Mesenteric fat pad (tissue), 1 donor: ENCODE results near the gene RNF4. TPM values are rescaled to one million over a fixed set of nuclear protein-coding genes. Genes with fewer than 3 reads are reported as not detected.

Experiments
- DNase-seq: peaks from one replicate; pipeline ENCODE4 v3.0.0-alpha.2; 2020; ENCODE audit warnings: low spot score
- total RNA-seq: library from RNA; stranded (reverse); fragmentation: NEBNext Ultra II Directional; extraction: Animal tissue kit (Norgen Biotek cat#: 25700); gene quantifications from one replicate; pipeline ENCODE4 v1.2.1, GENCODE V29; 2021
- donor health status: DM: yes; HTN: yes; CAD: no.

Gene RNF4
- total RNA-seq, 1 donor from 2014 or later, result 48.6 TPM

DNA sequence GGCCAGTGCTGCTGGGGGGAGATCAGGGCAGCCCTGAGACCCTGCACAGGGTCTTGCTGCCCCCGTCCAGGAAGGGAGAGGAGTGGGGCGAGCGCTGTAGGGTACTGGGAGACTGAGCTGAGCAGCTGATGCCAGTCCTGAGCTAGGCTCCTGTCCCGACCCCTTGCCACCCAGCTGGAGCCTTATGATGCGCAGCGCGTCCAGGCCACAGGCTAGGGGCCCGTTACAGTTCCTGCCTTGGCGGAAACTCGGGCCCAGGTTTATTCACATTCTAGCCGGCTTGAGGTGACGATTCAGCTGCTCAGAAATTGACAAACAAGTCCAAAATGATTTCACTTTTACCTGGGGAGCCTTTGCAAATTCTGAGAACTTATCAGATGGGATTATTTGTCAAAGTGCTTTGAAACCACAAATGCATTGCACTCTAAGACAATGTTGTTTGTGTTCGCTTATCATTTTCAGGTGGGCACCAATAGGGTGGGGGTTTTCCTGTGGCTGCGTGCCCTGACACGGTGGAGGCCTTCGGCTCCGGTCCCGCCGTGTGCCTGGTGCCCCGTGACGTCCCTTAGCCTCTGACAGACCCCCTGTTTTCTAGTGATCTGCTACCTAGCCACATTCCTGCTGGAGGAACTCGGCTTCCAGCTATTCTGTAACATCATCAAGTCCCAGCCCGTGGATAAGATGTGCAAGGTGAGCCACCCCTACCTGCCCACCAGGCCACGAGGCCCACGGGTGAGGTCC lies 31.3 kb upstream of the RNF4 start:
- no peak for DNase-seq

DNA sequence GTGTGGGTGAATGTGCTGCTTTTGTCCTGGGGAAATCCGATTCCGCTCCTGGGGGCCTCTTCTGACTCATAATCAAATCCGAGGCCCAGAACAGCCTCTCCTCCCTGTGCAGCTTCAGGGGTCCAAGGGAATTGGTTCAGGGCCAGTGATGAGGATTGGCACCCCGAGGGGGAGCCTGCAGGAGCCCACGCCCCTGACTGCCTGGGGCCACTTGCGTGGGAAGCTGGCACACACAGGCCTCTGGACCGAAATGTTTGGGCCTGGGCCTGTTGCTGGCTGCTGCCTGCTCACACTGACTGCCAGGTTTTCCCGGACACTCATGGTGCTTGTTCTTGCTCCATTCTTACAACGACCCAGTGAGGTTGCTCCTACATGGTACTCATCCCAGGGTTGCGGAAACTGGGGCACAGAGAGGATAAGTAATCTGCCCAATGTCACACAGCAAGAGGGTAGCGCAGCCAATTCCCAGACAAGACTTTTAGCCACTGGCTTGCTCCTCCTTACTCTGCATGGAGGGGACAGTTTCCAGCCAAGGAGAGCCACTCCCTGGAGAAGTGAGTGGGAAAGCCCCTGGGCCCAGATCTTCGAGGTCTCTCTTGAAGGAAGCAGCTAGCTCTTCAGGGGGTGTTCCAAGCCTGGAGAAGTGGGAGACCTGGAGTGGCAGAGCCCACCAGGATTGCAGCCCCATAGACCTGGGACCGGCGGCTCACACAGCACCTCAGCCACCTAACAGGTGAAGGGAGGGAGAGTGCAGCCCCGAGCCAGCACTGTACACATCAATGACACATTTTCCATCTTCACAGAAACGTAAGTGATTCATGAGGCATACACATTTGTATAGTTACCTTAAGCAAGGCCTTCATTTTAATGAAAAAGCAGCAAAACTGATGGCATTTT lies 29.8 kb upstream of the RNF4 start:
- DNase-seq, result no peak

DNA sequence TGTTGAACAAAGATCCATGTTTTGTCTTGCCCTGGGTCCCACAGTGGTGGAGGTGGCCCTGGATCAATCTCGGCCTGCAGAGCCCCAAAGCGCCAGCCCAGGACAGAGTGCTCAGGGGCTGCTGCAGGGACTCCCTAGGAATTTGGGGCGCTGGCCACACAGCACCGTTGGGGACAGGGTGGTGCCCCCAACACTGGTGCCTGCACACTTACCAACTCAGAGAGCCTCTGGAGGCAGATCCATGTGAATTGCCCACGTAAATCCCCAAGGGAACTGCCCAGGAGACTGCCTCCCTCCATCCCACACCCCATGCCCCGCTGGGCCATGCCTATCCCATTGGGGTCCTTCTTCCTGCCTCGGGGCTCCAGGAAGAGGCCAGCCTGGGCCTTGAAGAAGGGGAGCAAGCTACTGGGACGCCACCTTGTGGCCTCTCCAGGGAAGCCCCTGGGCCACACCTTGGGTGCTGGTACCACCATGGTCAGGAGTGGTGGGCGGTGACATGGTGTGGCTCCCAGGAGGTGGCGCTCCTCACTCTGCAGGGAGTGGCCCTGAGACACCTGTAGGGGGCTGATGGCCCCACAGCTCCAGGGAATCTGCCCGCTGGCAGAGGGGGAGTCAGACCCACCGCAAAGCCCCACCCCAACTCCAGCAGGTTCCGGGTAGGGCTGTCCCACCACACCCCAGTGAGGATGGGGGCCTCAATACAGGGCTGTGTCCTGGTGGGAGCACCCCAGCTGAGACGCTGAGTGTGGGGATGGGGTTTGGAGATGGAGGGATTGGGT lies 27.3 kb upstream of the RNF4 start:
- DNase-seq, result no peak

DNA sequence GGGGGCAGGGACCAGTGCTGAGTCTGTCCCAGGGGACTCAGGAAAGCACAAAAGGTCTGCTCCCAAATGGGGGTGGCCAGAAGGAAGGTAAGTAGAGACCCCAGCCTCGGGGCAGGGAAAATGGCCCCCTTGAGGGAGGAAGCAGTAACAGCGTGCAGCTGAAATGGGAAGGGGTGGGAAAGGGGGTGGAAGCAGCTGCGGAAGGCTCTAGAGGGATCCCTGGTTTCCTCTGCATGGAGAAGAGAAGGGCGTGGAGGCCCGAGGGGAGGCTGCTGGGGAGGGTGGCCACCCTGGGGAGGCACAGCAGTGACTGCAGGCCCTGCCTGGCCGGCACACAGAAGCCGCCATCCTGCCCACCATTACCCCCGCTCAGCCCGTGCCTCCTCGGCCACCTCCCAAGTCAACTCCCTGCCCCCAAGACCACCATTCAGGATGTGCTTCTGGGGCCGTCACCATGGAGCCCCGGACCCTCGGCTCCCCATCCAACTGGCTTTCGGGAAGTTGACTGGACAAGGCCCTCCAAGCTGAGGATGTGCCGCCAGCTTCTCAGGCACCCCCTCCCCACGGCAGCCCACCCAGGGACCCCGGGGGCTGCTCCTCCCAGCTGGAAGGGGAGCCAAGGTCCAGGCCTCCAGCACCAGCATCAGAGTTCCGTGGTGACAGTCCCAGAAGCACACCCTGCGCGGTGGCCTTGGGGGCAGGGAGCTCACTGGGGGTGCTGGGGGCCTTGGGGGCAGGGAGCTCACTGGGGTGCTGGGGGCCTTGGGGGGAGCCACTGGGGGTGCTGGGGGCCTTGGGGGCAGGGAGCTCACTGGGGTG lies 26.5 kb upstream of the RNF4 start:
- DNase-seq, result no peak

DNA sequence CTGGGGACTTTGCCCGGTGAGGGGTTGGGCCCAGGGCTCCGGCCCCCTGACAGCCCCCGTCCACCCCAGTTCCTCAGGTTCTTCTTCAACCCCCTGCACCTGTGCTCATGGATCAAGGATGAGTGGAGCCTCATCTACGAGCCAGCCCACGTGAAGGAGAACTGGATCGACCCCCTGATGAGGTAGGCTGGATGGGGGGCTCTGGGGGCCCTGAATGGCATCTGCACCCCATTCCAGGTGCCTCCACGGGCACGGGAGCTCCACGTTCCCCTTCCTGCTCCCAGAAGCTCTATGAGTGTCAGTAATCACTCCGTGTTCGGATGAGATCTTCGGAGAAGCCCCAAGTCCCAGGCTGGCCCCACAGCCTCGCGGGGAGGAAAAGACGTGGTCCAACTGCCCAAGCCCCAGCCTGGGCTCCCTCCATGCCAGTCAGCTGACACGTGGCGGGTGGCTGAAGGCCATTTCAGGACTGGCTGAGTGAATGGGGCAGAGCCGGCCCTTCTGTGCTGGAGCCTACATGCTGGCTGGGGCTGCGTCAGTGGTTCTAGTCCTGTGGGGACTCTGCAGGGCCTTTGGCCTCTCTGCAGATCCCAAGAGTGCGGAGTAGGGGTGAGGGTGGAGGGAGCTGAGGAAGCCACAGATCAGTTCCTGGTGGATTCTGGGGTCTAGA lies 25.7 kb upstream of the RNF4 start:
- DNase-seq, result no peak

DNA sequence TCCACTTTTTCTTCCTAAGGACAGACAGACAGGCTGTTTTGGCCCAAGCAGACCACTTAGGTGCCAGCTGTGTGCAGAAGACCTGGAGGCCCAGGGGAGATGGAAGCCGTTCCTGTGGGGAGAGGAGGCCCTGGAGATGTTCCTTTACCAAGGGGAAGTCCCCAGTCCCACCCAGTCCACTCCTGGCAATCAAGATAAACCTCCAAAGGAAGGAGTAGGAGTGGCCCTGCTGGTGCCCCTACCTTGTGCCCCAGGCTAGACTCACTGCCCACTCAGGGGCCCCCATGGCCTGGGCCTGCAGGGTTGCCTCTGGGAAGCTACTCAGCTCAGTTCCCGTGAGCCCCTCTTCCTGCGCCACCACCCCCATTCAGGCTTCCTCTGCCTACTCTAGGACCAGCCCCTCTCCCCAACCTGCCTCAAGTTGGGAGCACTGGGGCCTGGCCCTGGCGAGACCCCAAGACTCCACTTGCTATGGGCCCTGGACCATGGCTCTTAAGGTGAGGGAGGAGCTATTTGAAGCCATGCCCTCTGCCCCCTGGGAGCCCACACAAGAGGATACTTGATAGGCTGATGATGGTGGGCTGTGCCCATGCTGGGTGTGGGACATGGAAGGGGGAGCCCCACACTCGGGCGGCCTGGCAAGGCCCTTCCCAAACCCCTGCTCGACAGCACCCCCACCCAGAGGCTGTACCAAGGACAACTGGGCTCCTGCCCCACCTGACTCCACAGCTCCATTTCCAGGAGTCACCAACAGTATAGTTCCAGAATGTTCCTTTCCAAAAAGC lies 24.8 kb upstream of the RNF4 start:
- no peak for DNase-seq

DNA sequence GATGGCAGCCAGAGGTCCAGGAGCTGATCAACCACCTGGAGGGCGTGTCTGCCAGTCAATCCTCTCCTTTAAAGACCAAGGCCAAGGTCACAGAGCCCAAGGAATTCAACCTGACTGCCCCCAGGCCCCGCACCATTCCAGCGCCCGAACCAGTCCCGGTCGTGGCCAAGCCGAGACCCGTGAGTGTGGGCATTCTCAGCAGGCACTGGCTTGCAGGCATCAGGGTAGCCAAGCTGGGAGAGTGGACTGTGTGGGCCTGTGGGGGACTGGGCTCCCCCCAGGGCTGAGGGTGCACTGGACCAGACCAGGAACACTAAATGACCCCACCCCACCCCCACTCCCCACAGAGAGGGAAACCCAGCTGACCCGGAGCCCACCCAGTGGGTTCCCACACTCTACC lies 23.8 kb upstream of the RNF4 start:
- no peak for DNase-seq

DNA sequence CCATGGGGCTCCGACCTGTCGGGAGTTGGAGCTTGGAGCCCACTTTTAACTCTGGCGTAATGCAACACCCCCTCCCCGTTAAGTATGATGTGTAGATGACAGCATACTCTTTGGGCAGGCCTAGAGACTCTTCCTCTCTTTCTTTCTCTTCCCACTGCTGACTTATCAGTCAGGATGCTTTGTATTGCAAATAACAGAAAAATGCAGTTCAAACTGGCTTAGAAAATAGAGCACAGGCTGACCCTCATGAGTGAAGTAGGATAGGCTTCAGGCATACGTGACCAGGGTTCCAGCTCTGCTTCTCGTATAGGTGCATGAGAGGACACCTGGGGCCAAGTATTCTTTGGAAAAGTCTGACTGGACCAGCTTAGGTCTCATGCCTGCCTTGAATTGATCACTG lies 23.3 kb upstream of the RNF4 start:
- no peak for DNase-seq

DNA sequence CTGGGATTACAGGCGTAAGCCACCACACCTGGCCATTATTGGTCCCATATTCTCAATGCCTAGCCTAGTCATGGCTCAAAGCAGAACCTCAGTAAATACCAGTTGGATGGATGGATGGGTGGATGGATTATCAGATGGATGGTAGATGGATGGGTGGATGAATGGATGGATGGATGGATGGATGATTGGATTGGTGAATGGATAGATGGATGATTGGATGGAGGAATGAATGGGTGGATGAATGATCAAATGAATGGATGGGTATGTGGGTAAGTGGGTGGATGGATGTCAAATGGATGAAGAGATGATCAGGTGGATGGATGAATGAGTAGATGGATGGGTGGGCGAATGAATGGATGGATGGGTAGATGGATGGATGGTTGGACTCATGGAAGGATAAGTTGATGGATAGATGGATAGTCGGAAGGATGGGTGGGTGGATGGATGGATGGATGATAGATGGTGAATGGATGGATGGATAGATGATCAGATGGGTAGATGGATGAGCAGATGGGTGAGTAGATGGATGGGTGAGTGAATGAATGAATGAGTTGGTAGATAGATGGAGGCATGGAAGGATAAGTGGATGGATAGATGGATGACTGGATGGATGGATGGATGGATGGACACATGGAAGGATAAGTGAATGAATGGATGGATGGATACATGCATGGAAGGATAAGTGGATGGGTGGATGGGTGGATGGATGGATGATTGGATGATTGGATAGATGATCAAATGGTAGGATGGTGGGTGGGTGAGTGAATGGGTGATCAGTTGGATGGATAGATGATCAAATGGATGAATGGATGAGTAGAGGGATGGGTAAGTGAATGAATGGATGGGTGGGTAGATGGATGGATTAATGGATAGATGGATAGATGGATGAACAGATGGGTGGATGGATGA lies 22.0 kb upstream of the RNF4 start:
- no peak for DNase-seq

DNA sequence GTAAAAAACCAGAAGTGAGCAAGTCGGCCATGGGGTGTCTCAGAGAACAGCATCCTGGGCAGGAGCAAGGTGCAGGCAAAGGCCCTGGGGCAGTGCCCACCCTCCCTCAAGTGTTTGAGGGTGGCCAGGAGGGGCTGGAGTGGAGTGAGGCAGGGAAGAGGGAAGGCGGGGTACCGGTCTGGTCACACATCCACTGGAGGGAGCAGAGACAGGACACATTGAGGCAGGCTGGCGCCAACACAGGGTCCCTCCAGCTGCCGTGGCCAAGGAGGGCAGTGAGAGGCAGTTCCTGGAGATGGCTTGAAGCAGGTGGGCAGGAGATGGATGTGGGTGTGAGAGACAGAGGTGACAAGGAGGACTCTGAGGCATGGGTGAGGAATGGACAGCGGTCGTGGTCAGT lies 20.3 kb upstream of the RNF4 start:
- no peak for DNase-seq

DNA sequence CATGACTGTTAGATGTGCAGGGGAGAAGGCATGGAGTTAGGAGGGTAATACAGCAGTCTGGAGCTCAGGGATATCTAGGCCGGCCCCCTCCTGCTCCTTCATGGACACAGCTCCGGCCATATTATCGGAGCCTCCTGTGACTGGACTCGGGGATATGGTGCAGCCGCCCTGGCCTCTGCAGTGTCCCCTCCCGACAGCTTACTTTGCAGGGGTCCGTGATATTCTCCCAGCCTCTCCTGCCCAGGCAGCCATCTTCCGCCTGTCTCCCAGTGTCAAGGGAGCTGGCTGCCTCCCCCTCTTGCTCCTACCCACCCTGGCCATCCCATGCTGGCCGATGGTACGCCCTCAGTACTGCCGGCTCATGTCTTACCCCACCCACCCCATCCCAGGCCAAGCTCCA lies 19.9 kb upstream of the RNF4 start:
- no peak for DNase-seq

DNA sequence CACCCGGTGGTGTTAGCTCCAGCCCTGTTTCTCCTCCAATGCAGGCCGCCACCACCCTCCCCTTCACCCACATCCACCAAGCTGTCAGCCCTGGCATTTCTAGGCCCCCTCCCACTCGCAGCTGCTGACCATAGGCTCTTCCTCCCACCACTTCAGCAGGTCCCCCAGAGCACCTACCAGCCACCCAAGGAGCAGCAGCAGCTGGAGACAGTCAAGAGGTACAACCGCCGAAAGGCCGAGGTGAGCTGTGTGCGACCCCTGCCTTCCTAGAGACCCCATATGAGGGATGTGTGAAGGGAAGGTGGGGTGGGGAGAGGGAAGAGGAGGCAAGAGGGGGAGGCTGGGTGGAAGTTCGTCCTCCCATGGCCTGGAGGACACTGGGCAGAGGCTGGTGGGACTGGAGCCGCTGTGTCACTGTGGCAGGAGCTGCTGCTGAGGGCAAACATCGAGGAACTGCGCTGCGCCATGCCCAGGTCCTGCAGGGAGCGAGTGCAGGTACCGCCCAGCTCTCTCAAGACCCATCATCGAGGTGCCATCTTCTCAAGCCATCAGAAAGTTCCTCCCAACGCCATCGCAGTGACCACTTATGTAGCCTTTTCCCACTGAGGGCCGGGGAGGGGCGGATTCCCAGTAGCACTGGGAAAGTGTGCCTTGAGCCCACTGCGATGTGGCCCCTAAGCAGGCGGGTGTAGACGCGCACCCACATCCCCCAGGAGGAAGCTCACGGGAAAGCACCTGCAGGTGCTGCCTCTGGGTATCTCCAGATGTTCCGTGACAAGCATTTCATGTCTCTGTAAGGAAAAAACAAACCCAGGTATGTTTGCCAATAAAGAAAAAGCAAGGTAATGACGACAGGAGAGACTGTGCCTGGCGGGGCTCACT lies 19.2 kb upstream of the RNF4 start:
- DNase-seq, result no peak

DNA sequence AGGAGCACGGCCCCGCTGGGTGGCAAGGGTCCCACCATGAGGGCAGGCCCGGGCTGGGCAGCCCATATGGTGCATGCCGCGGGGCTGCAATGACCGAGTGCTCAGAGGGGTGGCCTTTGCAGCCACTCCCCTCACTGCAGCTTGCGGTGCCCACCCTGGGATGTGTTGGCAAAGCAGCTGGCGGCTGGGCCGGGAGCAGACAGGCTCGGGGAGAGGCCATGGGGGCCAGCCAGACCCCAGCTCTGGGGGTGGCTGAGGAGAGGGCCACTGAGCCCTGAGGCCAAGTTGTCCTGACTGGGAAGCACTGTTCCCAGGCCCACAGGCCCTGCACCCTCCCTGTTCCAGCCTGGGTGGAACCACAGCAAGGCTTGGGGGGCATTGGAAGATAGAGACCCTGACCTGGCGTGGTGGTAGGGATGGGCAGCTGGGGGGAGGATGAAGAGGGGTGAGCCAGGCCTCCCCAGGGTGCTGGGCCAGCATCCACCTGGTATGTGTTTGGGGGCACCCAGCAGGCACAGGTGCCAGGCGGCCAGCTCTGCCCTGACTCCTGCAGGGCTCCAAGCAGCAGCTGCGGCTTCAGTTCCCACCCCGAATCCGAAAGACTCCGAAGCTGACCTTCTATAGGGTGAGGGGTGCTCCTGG lies 18.4 kb upstream of the RNF4 start:
- no peak for DNase-seq

DNA sequence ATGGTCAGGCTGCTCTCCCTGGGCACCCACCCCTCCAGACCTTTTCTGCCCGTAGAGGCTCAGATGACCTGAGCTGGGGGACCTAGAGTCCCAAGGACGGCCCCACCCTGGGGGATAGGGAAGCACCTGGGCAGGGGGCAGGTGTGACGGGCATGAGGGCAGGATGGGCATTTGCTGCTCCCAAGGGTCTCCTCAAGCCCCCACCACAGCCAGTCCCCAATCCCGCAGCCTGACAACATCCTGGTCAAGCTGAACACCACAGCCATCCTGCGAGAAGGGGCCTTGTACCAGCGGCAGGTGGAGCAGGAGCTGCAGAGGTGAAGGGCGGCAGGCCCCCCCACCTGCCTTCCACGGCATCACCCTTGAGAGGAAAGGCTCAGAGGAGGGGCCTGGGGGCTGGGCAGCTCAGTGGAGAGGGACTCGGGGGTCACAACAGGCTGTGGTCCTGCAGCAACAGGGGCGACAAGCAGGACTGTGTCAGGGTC lies 17.8 kb upstream of the RNF4 start:
- no peak for DNase-seq

DNA sequence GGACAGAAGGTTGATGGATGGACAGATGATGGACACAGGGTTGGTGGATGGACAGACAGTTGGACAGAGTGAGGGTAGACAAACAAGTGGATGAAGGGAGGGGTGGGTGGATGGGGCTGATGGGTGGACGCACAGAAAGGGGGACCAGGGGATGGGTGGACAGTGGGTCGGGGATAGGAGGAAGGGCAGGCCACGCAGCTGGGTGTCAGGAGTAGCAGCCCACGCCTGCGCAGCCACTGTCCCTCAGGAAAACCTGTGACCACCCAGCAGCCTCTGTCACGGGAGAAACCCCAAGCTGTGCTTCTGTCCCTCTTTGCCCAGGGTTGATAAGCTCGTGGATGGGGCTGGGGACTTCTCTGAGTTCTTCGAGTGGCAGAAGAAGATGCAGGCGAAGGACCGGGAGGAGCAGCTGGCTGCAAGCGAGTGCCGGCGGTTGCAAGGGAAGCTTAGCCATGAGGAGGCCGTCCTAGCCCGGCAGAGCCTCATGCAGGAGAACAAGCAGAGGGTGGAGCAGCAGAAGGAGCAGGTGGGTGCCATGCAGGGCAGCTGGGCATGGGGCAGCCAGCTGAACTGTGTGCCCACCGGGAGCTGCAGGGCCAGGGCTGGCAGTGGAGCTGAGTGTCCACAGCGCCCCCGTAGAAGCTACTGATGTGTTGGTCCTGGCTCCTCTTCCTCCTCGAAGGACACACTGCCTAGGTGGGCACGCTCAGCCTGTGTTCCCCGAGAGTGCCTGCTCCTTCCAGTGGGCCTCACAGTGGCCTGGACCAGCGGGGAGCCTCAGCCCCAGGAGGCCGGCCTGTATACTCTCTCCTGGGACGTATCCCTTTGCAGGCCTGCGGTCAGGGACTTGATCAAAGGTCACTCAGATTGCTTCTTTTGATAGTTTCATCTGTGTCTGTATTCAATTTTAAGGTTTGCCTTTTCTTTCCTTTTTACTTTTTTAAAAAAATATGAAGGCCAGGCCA lies 16.8 kb upstream of the RNF4 start:
- DNase-seq, result no peak
